GM21825 (cell line): Measurements from ENCODE around the gene RET.
"Not testable (repeated sequence)": the region's sequence is repeated elsewhere in the genome, so short reads cannot be mapped to it uniquely, and the experiment has no call there.

ENCODE experiments used
- ATAC-seq: cut with Tn5 transposase; IDR thresholded peaks from one replicate; pipeline ENCODE4 v1.9.1; 2021; ENCODE audit warnings: mild to moderate bottlenecking, moderate library complexity; ENCODE audit not compliant: unreplicated experiment

RET gene

DNA sequence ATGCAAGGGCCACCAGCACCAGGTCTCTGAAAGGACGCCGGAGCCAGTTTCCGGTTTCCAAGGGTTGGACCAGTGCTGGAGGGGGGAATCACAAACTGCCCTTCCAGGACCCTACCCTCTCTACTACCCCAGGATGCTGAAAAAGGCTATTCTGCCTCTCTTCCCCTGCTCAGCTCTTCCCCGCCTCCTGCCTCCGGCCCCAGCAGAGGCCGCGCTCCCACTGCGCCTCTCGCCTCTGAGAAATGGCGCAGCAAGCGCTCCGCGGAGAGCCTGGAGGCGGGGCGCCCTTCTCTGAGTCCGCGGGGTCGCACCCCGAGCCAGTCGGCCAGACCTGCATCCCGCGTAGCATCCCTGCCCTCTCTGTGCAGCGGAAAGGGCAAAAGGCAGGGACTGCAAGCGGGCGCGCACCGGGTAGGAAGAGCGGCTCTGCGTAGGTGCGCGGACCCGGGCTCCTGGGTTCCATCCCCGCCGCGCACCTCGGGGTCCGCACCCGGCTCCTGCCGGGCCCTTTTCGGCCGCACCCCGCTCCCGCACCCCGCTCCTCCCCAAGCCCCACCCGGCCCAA is 476 bp upstream of the RET start:
- ATAC-seq = no peak

DNA sequence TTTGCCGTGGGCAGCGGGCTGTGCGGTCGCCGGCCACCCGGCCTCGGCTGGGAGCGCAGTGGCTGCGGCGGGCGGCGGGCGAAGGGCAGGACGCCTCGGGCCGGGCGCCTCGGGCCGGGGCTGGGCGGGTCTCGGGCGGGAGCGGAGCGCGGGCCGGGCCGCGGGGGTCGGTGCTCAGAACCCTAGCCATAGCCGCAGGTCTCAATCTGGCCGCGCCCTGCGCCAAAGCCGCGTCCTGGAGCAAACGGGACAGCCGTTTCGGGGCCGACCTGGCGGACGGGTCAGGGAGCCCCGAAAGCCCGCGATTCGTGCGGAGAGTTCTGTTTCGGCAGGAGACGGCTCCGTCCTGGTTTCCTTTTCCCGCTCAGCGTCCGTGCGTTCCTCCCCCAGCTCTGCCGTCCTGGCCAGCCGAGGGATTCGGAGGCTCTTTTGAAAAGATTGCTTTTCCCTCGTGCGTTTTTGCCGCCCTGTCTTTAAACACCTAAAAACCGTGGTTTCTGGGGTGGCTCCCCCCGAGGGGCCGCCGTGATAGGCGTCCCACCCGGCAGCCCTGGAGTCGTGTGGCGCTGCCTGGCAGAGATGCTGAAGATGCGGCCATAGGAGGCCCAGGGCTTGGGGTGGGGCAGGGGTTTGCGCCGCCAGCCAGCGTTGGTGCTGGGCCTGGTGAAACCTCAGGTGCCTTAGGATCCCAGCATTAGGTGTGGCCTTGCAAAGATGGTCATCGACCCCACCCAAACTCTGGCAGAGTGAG is 727 bp downstream of the RET start:
- ATAC-seq = no peak

GRCh38 chr10:43078175-43078985 is 1.5 kb downstream of the RET start:
- ATAC-seq = no peak

- ATAC-seq = no peak
Observed at GRCh38 chr10:43078986-43079273, 2.1 kb downstream of the RET start.

- ATAC-seq = no peak
Observed at GRCh38 chr10:43079856-43080255, 3.0 kb downstream of the RET start.

DNA sequence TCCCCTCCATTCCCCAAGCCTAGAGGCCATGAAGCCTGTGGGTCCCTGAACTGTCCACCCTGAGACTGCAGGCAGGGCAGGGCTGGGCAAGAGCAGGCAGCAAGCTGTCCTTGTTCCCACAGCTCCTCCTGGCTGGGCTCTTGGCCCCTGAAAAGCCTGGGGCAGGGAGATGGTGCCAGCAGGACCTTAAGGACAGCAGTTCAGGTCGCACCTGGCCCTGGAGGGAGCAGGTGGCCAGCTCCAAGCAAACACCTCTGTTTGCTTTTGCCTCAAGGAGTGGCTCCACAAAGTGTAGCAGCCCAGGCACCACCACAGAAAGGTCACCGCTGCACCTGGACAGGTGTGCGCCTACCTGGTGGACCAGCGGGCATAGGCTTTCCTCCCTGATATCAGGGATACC is 5.2 kb downstream of the RET start:
- no peak for ATAC-seq

DNA sequence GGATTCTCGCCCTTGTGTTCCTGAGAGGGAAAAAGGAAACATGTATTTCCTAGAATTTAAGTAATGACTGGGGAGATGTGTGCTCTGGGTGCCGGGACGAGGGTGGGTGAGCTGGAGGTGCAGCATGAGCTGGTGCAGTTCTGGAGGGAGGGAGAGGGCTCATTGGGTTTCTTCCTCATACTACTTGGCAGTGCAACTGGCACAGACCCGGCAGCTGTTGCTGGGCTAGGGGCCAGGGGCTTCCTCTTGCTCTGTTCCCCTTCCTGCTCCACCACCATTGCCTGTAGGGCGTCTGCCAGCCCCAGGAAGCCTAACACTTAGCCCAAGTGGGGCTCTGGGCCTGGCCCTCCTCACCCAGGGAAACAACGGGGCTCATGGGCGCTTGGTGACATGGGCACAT is 5.9 kb downstream of the RET start:
- no peak for ATAC-seq

DNA sequence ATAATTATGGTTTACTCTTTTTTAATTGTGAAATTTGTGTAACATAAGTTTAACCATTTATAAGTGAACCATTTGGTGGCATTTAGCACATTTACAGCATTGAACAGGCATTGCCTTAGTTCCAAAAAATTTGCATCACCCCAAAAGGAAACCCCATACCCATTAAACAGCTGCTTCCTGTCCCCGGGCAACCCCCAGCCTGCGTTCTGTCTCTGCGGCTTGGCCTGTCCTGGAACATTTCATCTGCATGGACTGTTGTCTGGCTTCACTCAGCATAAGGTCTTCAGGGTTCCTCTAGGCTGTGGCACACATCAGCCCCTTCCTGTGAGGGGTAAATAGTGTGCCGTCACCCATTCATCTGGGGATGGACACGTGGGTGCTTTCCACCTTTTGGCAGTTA is 6.9 kb downstream of the RET start:
- no peak for ATAC-seq

DNA sequence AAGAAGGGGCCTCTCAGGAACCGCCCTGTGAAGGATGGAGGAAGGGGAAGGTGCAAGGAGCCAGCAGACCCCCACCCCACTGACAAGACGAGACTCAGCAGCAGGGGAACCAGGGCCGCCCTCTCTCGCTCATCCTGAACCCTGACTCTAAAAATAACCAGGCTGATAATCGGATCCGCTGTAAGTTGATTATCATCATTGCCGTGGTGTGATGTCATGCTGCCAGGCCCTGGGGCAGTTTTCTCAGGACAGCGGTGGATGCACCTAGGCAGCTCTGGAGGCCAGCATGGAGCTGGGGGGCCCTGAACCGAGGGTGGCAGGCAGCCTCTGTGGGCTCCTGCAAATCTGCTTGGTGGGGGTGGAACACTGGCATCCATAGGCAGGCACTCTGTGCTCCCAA is 7.9 kb downstream of the RET start:
- no peak for ATAC-seq

DNA sequence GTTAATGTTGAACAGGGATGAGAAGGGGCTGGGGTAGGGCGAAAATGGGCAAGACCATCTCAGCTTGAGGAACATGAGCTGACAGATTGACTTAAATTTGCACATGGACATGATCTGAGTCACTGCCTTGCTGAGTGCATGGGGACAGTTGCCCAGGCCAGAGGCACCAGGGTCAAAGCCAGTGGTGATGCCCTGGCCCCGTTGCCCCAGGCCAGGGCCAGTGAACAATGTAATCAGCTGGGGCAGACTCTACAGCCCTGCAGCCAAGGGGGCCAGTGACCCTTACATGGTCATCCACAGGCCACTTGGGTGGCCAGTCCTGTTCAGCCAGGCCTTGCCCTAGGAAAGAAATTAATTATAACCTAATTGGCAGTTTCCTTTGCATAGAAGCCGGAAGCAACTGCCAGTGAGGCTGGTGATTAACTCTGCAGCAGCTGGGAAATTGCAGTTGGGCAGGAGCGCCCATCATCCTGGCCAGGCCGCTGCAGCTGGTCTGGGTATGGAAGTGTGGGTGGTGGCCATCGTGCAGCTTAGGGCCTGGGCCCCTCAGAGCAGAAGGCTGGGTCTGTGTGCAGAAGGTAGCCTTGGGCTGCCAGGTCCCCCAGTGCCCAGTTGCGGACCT is 9.6 kb downstream of the RET start:
- no peak for ATAC-seq

GRCh38 chr10:43089519-43089918 is 12.7 kb downstream of the RET start:
- ATAC-seq = no peak

GRCh38 chr10:43090188-43090587 is 13.3 kb downstream of the RET start:
- ATAC-seq = no peak

DNA sequence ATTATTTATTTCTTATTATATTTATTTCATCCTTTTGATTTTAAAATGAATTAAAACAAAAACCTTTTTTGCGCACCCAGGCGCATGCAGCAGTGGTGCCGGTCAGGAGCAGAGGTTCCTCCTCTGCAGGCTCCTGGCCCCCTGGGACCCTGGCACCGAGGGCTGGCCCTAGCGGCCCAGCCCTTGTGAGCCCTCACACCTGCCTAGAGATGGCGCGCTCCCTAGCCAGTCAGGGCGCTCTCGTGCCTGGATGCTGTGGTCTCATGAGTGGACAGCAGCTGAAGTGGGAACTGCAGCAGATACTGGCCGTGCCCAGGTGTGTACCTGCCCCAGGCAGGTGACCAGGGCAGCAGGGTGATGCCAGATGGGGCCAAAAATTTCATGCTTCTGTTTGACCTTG is 13.8 kb downstream of the RET start:
- ATAC-seq = no peak

GRCh38 chr10:43091846-43092245 is 15.0 kb downstream of the RET start:
- no peak for ATAC-seq

DNA sequence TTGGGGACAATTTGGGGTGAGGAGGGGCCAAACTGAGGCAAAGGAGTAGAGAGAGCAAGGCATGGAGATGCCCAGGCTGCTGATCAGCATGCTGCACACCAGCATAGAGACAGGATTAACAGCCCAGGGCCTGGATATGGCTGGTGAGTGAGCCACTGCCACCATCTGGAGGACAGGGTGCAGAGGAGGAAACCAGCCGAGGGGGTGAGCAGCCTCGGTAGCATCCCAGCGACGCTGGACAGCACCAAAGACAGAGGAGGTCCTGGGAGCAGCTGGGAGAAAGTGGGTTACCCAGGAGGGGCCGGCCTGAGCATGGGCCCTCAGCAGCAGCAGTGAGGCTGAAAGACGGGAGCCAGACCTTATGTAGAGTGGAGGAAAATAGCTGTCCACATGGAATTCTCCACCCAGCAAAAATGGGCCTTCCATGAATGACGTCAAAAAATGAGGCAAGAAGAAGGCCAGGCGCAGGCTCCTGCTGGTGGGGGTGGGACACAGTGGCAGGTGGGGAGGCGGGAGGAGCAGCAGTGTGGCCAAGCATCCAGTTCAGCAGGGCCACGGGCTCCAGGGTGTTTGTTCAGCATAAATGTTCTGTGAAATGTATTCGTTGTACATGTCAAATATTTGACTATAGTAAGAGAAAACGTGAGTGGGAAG is 16.7 kb downstream of the RET start:
- no peak for ATAC-seq

DNA sequence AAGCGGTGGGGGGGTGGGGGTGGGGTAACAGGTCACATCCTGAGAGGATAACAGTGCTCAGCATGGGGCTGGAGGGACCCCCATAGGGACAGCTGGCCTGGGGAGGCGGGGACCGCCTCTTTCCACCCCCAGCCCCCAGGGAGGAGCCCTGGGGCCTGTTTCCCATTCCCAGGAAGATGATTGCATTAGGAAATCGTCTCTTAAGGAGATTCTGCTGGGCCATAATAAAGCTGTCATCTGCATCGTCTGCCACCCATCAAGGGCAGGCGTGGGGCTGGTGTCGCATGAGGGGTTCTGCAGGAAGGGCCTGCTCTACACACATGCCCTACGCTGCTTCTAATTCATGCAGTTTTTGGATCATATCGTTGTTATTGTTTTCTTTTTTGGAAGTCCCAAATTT is 17.2 kb downstream of the RET start:
- ATAC-seq = no peak

GRCh38 chr10:43099339-43099738 is 22.5 kb downstream of the RET start:
- not testable (repeated sequence) for ATAC-seq

GRCh38 chr10:43099928-43100327 is 23.1 kb downstream of the RET start:
- ATAC-seq = no peak

DNA sequence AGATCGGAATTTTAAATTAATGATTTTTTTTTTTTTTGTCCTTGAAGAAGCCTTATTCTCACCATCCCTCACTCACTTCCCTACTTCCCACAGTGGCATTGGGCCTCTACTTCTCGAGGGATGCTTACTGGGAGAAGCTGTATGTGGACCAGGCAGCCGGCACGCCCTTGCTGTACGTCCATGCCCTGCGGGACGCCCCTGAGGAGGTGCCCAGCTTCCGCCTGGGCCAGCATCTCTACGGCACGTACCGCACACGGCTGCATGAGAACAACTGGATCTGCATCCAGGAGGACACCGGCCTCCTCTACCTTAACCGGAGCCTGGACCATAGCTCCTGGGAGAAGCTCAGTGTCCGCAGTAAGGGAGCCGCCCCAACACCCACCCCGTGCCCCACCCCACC is 23.5 kb downstream of the RET start:
- ATAC-seq = no peak

GRCh38 chr10:43102063-43102828 is 25.4 kb downstream of the RET start:
- no peak for ATAC-seq
